Inferior parietal cortex (tissue), 1 donor: ENCODE results near the gene SCRN3.
A peak's percentile ranks its signal among the peaks of the same experiment; 100 is the strongest.
"Not testable (repeated sequence)": the region's sequence is repeated elsewhere in the genome, so short reads cannot be mapped to it uniquely, and the experiment has no call there.

Experiments
- DNase-seq: peaks from one replicate; pipeline ENCODE4 v3.0.0-alpha.2; 2016; ENCODE audit errors: extremely low spot score

The SCRN3 gene, protein sequence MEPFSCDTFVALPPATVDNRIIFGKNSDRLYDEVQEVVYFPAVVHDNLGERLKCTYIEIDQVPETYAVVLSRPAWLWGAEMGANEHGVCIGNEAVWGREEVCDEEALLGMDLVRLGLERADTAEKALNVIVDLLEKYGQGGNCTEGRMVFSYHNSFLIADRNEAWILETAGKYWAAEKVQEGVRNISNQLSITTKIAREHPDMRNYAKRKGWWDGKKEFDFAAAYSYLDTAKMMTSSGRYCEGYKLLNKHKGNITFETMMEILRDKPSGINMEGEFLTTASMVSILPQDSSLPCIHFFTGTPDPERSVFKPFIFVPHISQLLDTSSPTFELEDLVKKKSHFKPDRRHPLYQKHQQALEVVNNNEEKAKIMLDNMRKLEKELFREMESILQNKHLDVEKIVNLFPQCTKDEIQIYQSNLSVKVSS

DNA sequence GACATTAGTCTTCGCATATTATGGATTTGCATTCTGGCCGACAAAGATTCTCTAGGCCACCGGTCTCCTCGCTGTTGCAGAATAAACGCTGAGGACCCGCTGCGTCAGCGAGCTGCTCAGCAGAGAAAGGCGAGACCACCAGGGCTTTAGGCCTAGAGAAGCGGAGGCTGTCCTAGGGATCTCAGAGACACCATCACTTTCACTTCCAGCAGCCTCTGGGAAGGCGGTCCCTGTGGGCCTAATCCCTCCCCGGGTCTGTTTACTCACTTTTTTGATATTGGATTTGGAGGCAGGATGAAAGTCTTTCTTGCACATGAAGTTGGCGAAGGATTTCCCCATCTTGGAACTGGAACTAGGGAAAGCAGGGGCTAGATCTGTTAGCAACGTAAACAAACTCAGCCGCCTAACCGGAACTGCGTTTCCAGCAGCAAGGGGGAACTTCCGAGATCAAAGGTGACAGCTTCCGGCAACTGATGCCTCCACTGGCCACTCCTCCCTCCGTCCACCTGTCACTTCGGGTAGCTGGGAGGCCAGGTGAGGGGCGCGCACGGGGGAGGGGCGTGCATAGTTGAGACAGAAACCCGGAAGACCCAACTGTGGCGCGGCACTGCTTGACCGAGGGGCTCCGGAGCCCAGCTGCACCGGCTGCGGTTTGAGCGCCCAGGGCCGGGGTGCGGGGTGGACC, at the start of gene SCRN3:
Gene SCRN3 (plus strand): TSS at position 447 of the 685 bp plus-strand sequence. CDS start 2,554 bp downstream, outside the sequence.
- peak; percentile 94 for DNase-seq

DNA sequence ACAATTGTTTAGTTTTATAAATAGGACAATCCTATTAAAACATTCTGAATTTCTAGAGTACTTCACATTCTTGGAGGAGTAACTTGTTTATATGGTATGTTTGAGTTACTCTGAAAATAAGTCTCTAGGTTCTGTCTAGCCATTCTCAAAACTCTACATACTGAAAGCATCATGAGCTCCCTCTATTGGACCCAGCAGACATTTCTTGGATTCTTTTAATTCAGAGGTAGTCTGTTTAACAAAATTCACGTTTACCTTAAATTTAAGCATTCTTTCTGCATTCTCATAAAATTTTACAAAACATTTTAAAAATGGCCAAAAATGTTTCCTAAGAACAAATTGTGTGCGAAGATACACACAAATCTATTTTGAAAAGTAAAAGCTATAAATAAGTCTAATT, 45.5 kb upstream of the SCRN3 start:
- DNase-seq = peak; percentile 57

DNA sequence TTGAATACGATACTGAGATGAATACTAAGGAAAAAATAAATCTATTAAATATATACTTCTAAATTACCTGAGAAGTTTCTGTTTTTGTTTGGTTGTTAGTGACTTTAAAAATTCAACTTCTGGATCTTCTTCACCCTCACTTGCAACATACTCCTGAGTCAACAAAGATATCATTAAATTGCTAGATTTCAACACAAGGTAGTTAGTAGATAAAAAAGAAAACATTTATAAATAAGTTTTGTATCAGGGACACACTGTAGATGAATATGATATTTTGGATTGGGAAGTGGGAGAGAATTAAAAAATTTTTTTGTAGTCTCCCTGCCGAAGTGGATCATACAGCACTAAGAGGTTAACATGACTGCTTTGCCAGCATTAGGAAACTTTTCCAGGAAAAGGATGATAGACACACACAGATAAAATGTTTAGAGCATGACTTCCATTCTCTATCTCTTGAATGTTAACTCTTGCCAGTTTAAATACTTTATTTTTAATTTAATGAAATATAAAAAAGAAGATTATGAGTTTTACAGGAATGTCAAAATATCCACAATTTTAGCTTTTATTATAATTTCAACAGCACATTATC, 44.8 kb upstream of the SCRN3 start:
- DNase-seq = no peak

DNA sequence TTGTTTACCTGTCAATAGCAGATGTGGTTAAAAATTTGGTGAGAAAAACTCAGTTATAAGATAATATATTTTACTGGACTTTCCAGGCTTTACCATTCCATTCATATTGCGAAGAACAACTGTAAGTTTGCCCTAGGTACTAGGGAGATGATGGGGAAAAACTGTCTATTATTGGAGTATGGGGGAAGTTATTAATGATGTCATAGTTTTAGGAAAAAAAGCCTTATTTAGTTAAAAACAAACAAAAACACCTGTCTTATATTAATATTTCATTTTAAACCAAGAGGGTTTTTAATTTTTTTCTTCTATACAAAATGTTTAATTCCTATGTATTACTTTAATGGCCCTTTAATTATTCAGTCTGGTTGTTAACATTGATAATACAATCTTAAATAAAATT, 42.5 kb upstream of the SCRN3 start:
- no peak for DNase-seq

DNA sequence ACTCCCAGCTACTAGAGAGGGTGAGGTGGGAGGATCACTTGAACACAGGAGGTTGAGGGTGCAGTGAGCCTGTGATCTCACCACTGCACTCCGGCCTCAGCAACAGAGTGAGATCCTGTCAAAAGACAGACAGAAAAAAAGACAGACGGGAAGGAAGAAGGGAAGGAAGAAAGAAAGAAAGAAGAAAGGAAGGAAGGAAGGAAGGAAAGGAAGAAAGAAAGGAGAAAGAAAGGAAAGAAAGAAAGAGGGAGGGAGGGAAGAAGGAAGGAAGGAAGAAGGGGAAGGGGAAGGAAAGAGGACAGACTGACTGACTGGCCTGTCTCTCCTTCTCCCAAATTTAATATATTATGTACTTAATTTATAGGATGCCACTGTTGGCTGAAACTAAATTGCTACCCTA, 39.2 kb upstream of the SCRN3 start:
- no peak for DNase-seq

DNA sequence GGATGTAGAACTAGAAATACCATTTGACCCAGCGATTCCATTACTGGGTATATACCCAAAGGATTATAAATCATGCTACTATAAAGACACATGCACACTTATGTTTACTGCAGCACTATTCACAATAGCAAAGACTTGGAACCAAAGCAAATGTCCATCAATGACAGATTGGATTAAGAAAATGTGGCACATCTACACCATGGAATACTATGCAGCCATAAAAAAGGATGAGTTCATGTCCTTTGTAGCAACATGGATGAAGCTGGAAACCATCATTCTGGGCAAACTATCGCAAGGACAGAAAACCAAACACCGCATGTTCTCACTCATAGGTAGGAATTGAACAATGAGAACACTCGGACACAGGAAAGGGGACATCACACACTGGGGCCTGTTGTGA, 35.9 kb upstream of the SCRN3 start:
- DNase-seq = not testable (repeated sequence)

DNA sequence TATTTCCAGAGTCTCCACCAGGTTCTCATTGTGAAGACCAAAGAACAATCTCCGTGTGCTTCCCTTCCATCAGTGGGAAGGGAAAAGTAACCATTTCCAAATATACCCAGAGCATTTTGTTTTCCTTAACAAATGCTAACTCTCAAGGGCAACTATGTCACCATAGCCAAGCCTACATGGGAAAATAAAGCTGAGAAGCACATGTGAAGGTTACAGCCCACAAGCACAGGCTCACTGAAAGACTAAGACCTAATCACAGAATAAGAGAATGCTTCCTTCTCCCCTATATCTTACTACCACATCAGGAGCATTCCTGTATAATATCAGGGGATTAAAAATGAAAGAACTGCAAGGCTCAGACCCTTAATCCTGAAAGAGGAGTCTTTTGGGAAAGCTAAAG, 32.6 kb upstream of the SCRN3 start:
- DNase-seq = no peak

DNA sequence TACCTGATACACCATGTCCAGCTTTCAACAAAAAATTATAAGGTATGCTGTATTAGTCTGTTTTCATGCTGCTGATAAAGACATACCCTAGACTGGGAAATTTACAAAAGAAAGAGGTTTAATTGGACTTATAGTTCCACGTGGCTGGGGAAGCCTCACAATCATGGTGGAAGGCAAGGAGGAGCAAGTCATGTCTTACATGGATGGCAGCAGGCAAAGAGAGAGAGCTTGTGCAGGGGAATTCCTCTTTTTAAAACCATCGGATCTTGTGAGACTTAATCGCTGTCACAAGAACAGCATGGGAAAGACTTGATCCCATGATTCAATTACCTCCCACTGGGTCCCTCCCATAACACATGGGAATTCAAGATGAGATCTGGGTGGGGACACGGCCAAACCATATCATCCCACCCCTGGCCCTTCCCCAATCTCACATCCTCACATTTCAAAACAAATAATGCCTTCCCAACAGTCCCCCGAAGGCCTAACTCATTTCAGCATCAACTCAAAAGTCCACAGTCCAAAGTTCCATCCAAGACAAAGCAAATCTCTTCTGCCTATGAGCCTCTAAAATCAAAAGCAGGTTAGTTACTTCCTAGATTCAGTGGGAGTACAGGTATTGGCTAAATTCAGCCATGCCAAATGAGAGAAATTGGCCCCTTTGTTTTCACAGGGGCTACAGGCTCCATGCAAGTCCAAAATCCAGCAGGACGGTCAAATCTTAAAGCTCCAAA, 31.9 kb upstream of the SCRN3 start:
- DNase-seq = not testable (repeated sequence)

DNA sequence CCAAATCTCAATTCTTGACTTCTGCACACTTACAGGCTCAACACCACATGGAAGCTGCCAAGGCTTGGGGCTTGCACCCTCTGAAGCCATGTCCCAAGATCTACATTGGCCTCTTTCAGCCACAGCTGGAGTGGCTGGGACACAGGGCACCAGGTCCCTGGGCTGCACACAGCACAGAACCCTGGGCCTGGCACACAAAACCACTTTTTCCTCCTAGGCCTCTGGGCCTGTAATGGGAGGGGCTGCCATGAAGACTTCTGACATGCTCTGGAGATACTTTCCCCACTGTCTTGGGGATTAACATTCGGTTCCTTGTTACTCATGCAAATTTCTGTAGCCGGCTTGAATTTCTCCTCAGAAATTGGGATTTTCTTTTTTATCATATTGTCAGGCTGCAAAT, 30.9 kb upstream of the SCRN3 start:
- DNase-seq = no peak

DNA sequence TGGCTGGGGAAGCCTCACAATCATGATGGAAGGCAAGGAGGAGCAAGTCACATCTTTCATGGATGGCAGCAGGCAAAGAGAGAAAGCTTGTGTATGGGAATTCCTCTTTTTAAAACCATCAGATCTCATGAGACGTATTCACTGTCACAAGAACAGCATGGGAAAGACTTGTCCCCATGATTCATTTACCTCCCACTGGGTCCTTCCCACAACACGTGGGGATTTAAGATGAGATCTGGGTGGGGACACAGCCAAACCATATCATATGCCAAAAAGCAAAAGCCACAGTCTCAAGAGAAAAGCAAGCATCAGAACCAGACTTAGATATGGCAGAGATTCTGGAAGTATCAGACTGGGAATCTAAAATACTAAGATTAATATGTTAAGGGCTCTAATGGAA, 30.0 kb upstream of the SCRN3 start:
- DNase-seq = no peak

DNA sequence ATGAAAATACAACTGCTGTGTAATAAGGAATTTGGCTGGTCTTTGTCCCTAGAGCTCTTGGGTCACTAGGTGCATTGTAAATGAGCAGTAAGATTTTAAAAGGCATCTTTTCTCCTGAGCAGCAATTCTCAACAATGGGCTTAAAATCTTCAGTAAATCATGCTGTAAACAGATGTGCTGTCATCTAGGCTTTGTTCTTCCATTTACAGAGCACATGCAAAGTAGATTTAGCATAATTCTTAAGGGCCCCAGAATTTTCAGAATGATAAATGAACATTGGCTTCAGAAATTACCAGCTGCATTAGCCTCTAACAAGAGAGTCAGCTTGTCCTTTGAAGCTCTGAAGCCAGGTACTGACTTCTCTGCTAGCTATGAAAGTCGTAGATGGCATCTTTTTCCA, 26.8 kb upstream of the SCRN3 start:
- DNase-seq = no peak

DNA sequence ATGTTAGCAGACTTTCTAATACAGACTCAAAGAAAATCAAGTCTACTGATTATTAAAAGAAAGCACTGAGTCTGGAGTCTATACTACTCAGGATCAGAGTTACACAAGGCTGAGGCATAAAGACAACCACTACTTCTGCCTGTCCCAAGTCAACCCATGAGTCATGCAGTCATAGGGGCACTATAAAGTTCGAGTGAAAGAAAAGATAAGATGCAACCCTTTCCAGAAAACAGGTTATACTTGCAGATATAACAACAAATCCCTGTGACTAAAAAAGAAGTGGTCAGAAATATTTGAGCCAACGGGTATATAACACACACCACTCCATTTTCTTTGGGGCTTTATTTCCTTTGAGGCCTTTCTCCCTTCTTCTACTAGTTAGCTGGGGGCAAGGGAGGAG, 18.6 kb upstream of the SCRN3 start:
- no peak for DNase-seq

DNA sequence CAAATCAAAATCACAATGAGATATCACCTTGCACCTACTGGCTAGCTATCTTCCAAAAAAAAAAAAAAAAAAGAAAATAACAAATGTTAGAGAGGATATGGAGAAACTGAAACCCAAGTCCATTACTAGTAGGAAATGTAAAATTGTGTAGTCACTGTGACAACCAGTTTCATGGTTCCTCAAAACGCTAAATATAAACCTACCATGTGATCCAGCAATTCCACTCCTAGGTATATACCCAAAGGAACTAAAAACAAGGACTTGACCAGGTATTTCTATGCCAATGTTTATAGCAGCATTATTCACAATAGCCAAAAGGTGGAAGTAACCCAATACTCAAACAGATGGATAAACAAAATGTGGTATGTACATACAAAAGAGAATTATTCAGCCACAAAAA, 11.7 kb upstream of the SCRN3 start:
- no peak for DNase-seq

DNA sequence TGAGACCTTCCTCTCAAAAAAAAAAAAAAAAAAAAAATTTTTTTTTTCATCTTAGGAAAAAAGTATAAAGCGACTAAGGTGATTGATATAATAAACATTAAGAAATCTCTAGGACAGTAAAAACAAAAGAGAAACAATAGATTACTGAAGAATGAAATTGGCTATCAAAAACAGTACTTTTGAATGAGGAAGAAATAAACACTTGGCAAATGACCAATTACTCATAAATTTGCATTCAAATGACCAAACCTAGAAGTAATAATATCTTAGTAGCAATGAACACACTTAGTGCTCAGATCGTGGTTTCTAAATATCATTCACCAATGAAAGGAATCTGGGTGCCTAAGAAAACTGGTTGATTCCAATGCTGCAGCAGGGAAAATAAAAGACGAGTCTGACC, 10.3 kb upstream of the SCRN3 start:
- no peak for DNase-seq

DNA sequence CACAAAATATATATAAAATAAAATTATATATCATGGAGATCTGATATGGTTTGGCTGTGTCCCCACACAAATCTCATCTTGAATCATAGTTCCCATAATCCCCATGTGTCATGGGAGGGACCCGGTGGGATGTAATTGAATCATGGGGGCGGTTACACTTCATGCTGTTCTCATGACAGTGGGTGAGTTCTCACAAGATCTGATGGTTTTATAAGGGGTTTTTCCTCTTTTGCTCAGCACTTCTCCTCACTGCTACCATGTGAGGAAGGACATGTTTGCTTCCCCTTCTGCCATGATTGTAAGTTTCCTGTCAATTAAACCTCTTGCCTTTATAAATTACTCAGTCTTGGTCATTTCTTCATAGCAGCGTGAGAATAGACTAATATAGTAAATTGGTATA, 6.8 kb upstream of the SCRN3 start:
- not testable (repeated sequence) for DNase-seq

DNA sequence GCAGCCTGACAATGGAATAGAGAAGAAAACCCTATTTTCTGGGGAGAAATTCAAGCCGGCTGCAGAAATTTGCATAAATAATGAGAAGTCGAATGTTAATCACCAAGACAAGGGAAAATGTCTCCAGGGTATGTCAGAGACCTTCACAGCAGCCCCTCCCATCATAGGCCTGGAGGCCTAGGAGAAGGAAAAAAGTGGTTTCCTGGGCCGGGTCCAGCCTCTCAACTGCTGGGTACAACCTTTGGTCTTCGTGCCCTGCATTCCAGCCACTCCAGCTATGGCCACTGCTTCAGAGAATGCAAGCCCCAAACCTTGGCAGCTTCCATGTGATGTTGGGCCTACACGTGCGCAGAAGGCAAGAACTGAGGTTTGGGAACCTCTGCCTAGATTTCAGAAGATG, 6.0 kb upstream of the SCRN3 start:
- no peak for DNase-seq

DNA sequence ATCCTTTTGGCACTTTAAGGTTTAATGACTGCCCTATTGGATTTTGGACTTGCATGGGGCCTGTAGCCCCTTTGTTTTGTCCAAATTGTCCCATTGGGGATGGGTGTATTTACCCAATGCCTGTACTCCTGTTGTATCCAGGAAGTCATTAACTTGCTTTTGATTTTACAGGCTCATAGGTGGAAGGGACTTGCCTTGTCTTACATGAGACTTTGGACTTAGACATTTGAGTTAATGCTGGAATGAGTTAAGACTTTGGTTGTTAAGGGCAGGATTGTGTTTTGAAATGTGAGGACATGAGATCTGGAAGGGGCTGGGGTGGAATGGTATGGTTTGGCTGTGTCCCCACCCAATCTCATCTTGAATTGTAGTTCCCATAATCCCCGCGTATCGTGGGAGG, 5.2 kb upstream of the SCRN3 start:
- DNase-seq = not testable (repeated sequence)

DNA sequence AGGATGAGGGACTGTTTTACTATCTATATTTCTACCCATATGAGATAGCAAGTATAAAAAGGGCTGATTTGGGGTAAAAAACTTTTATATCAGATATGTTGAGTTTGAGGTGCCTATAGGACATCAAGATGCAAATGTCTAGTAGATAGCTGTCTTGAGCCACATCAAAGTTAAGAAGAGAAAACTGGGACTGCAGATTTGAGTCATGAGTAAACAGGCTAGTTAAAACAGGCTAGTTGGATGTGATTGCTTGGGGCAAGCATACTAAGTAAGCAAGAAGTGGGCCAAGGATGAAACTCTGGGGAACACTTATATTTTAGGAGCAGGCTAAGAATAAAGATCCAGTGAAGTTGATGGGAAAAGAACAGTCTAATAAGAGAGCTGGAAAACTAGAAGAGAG, 2.8 kb upstream of the SCRN3 start:
- DNase-seq = no peak

DNA sequence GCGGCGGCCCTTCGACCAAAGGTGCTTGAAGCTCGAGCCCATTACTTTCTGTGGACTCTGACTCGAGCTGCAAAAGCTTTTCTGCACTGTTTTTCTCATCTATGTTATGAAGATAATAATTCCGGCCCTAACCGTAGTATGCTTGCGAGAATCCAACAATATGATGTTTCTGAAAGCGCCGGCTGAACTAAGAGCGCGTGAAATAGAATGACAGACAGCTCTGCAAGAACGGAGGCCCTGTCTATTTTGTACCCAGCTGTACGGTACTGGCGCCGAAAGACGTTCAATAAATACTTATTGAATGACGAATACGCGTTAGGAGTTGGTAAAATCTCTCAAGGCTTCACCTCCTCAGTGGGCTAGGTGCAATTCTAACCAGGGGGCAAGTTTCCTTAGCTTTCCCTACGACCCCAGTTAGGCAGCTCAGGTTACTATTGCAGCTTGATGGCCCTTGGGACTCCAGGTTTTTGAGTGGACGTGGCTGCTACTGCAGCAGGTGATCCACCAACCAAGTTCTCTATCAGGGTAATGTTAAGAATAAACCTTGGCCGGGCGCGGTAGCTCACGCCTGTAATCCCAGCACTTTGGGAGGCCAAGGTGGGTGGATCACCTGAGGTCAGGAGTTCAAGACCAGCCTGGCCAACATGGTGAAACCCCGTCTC, 570 bp downstream of the SCRN3 start:
- DNase-seq = no peak

DNA sequence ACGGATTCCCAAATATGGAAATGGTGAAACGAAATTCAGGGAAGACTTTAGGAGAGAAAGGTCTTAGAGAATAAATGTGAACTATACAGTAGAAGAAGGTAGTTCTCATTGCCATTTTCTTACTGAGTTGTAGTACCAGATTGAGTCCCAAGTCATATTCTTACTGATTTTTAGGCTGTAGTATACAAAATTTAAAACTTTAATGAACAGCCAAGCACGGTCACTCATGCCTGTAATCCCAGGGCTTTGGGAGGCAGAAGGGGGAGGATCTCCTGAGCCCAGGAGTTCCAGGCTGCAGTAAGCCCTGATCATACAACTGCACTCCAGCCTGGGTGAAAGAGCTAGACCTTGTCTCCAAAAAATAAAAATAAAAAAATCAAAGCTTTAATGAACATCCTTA, 2.2 kb downstream of the SCRN3 start:
- DNase-seq = no peak

DNA sequence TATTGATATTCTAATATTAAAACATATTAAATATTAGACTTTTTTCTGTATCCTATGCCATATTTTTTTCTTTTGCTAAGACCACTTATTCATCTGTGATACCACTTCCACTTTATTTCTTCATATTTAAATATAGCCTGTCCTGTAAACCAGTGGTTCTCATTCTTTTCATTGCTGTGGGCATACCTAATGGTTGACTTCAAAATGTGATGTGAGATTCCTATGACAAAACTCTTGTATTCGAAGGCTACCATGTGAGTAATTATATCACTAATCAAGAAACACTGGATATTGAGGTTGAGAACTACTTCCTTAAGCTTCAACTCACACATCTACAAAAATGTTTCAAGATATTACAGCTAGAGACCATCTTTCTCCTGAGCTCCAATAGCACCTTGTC, 3.6 kb downstream of the SCRN3 start:
- no peak for DNase-seq

DNA sequence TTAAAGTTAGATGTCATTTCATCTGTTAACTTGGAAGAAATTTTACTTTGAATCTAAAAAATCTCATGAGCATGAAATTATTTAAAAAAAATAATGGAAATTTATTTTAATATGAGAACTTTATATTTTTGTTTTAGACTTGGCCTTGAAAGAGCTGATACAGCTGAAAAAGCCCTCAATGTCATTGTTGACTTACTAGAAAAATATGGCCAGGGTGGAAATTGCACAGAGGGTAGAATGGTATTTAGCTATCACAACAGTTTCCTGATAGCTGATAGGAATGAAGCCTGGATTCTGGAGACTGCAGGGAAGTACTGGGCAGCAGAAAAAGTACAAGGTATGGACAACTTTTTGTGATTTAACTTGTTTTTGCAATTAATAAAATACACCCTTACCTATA, 5.3 kb downstream of the SCRN3 start:
- DNase-seq = no peak
